Natural killer cell (primary cell): ENCODE measurements around the gene EIF3K. TPM values are rescaled to one million over a fixed set of nuclear protein-coding genes. Genes with fewer than 3 reads are reported as not detected.
A peak's percentile ranks its signal among the peaks of the same experiment; 100 is the strongest.

Source experiments
- ATAC-seq, 3 donors: fragments of 150-1000 bp in 2 of 3; fragments of 200-7000 bp in 1 of 3; cut with Tn5 transposase; 1 replicate in 1 of 3; 2 replicates in 2 of 3; pipeline ENCODE4 v1.10.0; 2021; ENCODE audit warnings: mild to moderate bottlenecking in 2 of 3, moderate library complexity in 2 of 3
- DNase-seq, 2 donors: peaks; one replicate each; pipeline versions ENCODE4 v3.0.0 to v3.0.0-alpha.2; 2013 to 2021; ENCODE audit warnings: mixed read lengths in 1 of 2
- H3K27ac ChIP-seq: one replicate; pipeline ENCODE4 v1.5.1; 2013; ENCODE audit warnings: mild to moderate bottlenecking, low read length
- H3K27me3 ChIP-seq: one replicate; pipeline ENCODE4 v1.6.1; 2013; ENCODE audit warnings: low read length; ENCODE audit not compliant: control insufficient read depth, insufficient read depth
- H3K36me3 ChIP-seq: one replicate; pipeline ENCODE4 v1.6.1; 2013; ENCODE audit warnings: low read length; ENCODE audit not compliant: control insufficient read depth, insufficient read depth
- H3K4me1 ChIP-seq: one replicate; pipeline ENCODE4 v1.6.1; 2013; ENCODE audit warnings: low read length; ENCODE audit not compliant: control insufficient read depth, insufficient read depth
- H3K4me3 ChIP-seq: one replicate; pipeline ENCODE4 v1.5.1; 2013; ENCODE audit warnings: low read length
- H3K9me3 ChIP-seq: one replicate; pipeline ENCODE4 v1.6.1; 2013; ENCODE audit warnings: low read length; ENCODE audit not compliant: control insufficient read depth, insufficient read depth
- H3K27ac Mint-ChIP-seq, 2 donors: one replicate each; pipeline ENCODE4 v1.8.0; 2022; ENCODE audit warnings: mild to moderate bottlenecking in 2 of 2, mixed read lengths in 2 of 2, moderate library complexity in 1 of 2
- H3K27me3 Mint-ChIP-seq, 2 donors: one replicate each; pipeline ENCODE4 v1.8.0; 2022; ENCODE audit warnings: low read depth in 2 of 2, mixed read lengths in 2 of 2
- H3K36me3 Mint-ChIP-seq: one replicate; pipeline ENCODE4 v1.8.0; 2022; ENCODE audit warnings: mixed read lengths
- H3K4me1 Mint-ChIP-seq, 2 donors: one replicate each; pipeline ENCODE4 v1.8.0; 2022; ENCODE audit warnings: mixed read lengths in 2 of 2
- H3K4me3 Mint-ChIP-seq: one replicate; pipeline ENCODE4 v1.8.0; 2022; ENCODE audit warnings: mild to moderate bottlenecking, moderate library complexity, mixed read lengths
- H3K9me3 Mint-ChIP-seq, 2 donors: one replicate each; pipeline ENCODE4 v1.8.0; 2022; ENCODE audit warnings: mixed read lengths in 2 of 2
- WGBS: methylation state at CpG from one replicate; pipeline ENCODE4 v1.1.7; 2013; ENCODE audit warnings: missing lambda C conversion rate; ENCODE audit not compliant: insufficient coverage; 5-methylcytosine and 5-hydroxymethylcytosine counted together
- intact Hi-C: fragments of 100-400 bp; cut with micrococcal nuclease; formaldehyde crosslinking; loops from one replicate; pipeline ENCODE4 v1.14.2; 2022
- total RNA-seq, 4 donors: library from RNA; stranded (reverse); fragments of 120-200 nt in 1 of 4; gene quantifications; one replicate each; pipeline versions ENCODE4 v1.2.3 to v1.2.4, GENCODE V29; 2013 to 2022
- TF ChIP-seq, protein P1 (sequence below): fragments of 200-600 bp; IDR thresholded peaks from one replicate; pipeline ENCODE4 v1.8.0; 2022; ENCODE audit warnings: antibody characterized with exemption

Gene EIF3K
- total RNA-seq, 3 donors from 2014 or later (not counting 1 experiment from before 2014, with no cell fraction given): 232 to 262 (median 238) TPM

DNA sequence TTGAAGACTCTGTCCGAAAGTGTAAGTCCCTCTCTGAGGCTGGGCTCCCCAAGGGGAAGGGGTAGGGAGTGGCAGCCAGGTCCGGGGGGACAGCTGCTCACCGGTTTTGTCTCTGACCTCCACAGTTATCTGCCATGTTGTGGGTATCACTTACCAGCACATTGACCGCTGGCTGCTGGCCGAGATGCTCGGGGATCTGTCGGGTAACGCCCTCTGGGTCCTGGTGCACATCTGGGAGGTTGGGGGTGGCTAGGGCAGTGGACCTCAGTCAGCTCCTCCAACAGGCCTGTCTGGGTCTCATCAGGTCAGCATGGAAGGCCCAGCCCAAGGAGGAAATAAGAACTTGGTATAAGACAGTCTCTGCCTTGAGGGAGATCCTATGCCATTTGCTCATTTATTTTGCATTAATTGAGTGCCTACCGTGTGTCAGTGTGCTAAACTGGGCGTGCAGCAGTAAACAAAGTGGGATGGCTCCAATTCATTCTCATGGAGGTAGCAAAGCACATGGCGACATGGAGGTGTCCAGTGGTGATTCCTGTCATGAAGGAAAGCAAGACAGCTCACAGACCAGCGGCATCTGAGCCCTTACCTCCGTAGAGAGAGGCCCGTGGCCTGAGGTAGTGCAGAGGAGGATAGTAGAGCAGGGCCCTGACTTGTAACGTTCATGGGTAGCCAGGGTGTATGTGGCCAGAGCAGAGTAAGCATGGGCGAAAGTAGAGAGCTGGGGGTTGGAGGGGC is 13.7 kb downstream of the EIF3K start:
- Mint-ChIP-seq H3K27me3 (no peaks in the 10 kb centered on the region), H3K4me3 (peak overlapping the region; percentile 9), H3K27ac (no peak overlapping the region), H3K36me3 (peaks cover 7% of the 10 kb centered on the region), H3K9me3 (no peaks in the 10 kb centered on the region), H3K4me1 (peaks cover 32 to 33% of the 10 kb centered on the region in 2 donors)
- Histone ChIP-seq H3K4me3 (no peak overlapping the region), H3K4me1 (peaks cover 31% of the 10 kb centered on the region), H3K27ac (no peak overlapping the region), H3K9me3 (no peaks in the 10 kb centered on the region), H3K27me3 (no peaks in the 10 kb centered on the region), H3K36me3 (peaks cover 45% of the 10 kb centered on the region)
- intact Hi-C loops: no loop called here
- no peak for ATAC-seq
- 97% methylated on average over 16 of the region's 16 CpGs for WGBS
- TF ChIP-seq, protein P1, sequence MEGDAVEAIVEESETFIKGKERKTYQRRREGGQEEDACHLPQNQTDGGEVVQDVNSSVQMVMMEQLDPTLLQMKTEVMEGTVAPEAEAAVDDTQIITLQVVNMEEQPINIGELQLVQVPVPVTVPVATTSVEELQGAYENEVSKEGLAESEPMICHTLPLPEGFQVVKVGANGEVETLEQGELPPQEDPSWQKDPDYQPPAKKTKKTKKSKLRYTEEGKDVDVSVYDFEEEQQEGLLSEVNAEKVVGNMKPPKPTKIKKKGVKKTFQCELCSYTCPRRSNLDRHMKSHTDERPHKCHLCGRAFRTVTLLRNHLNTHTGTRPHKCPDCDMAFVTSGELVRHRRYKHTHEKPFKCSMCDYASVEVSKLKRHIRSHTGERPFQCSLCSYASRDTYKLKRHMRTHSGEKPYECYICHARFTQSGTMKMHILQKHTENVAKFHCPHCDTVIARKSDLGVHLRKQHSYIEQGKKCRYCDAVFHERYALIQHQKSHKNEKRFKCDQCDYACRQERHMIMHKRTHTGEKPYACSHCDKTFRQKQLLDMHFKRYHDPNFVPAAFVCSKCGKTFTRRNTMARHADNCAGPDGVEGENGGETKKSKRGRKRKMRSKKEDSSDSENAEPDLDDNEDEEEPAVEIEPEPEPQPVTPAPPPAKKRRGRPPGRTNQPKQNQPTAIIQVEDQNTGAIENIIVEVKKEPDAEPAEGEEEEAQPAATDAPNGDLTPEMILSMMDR: no peak
- no peak for DNase-seq

GRCh38 chr19:38634757-38635482 is 15.9 kb downstream of the EIF3K start:
- peak overlapping the region; percentile 24 for H3K27ac ChIP-seq
- Mint-ChIP-seq H3K27ac (peak overlapping the region; percentile 93 to 97), H3K4me1 (peaks cover 32 to 33% of the 10 kb centered on the region in 2 donors), H3K4me3 (peak overlapping the region; percentile 73), H3K36me3 (no peaks in the 10 kb centered on the region), H3K27me3 (no peaks in the 10 kb centered on the region), H3K9me3 (no peaks in the 10 kb centered on the region)
- ATAC-seq: peak; percentile 49 to 71 (median 53)
- peaks cover 31% of the 10 kb centered on the region for H3K4me1 ChIP-seq
- peak; percentile 75 to 85 for DNase-seq
- peaks cover 27% of the 10 kb centered on the region for H3K36me3 ChIP-seq
- TF ChIP-seq, protein P1: peak; percentile 97
- no peaks in the 10 kb centered on the region for H3K9me3 ChIP-seq
- no peak overlapping the region for H3K4me3 ChIP-seq
- H3K27me3 ChIP-seq: no peaks in the 10 kb centered on the region
- intact Hi-C loops: loop anchor here (1.0 kb wide), 3 partner anchors 91 to 232 kb away; partner anchors contain the start of gene FAM98C
- 73% methylated on average over 17 of the region's 17 CpGs for WGBS

- Histone ChIP-seq H3K36me3 (peaks cover 21% of the 10 kb centered on the region), H3K4me1 (peaks cover 31% of the 10 kb centered on the region), H3K4me3 (no peak overlapping the region), H3K27ac (peak overlapping the region; percentile 67), H3K9me3 (no peaks in the 10 kb centered on the region), H3K27me3 (no peaks in the 10 kb centered on the region)
- peak; percentile 28 to 40 for DNase-seq
- Mint-ChIP-seq H3K27ac (peak overlapping the region; percentile 93 to 97), H3K9me3 (no peaks in the 10 kb centered on the region), H3K27me3 (no peaks in the 10 kb centered on the region), H3K36me3 (no peaks in the 10 kb centered on the region), H3K4me3 (peak overlapping the region; percentile 37), H3K4me1 (peaks cover 32 to 33% of the 10 kb centered on the region in 2 donors)
- TF ChIP-seq, protein P1: no peak
- peak; percentile 45 to 54 (median 45) for ATAC-seq
- WGBS: 74% methylated on average over 14 of the region's 17 CpGs
- intact Hi-C loops: no loop called here
These were observed 16.8 kb downstream of the EIF3K start for GRCh38 chr19:38635483-38636399.
